GM12891 (cell line): ENCODE data around the gene DIP2B.

Experiments used
- POLR2A ChIP-seq: IDR thresholded peaks from 2 replicates; pipeline ENCODE4 v1.6.1; 2011; ENCODE audit warnings: low read depth, low read length, control low read depth
- POLR2AphosphoS5 ChIP-seq: IDR thresholded peaks from 2 replicates; pipeline ENCODE4 v1.6.1; 2011; ENCODE audit warnings: low read depth, low read length, control low read depth
- TAF1 ChIP-seq: IDR thresholded peaks from 2 replicates; pipeline ENCODE4 v1.6.1; 2011; ENCODE audit warnings: low read depth, low read length, control low read depth

- no peak for TF ChIP-seq POLR2A
- TF ChIP-seq TAF1 = no peak
- TF ChIP-seq POLR2AphosphoS5 = no peak
Observed at GRCh38 chr12:50520416-50521207, 15.8 kb downstream of the DIP2B start.
